GM23338 (cell line): ENCODE results near the gene GLCCI1. TPM values are rescaled to one million over a fixed set of nuclear protein-coding genes. Genes with fewer than 3 reads are reported as not detected.

Experiments
- ATAC-seq: fragments of 200-7000 bp; cut with Tn5 transposase; 3 replicates; pipeline ENCODE4 v1.9.1; 2020
- DNase-seq: peaks from one replicate; pipeline ENCODE4 v3.0.0-alpha.2; 2015; ENCODE audit warnings: low spot score
- H2AFZ ChIP-seq: fragments of 200-600 bp; sonication (generic); 2 replicates; pipeline ENCODE4 v1.8.0; 2016; ENCODE audit warnings: antibody characterized with exemption, mild to moderate bottlenecking, moderate library complexity
- H3F3A ChIP-seq: fragments of 200-600 bp; sonication (generic); replicated peaks from 2 replicates; pipeline ENCODE4 v1.8.0; 2017; ENCODE audit warnings: antibody characterized with exemption, mixed run types, low read depth
- H3K27ac ChIP-seq: fragments of 200-600 bp; sonication (generic); 2 replicates; pipeline ENCODE4 v1.6.1; 2016; ENCODE audit warnings: low read depth
- H3K27me3 ChIP-seq: fragments of 200-600 bp; sonication (generic); 2 replicates; pipeline ENCODE4 v1.8.0; 2016; ENCODE audit warnings: mild to moderate bottlenecking, mixed run types, moderate library complexity; ENCODE audit not compliant: insufficient read depth
- H3K36me3 ChIP-seq: fragments of 200-600 bp; sonication (generic); 2 replicates; pipeline ENCODE4 v1.8.0; 2016; ENCODE audit warnings: mild to moderate bottlenecking; ENCODE audit not compliant: insufficient read depth
- H3K4me1 ChIP-seq: fragments of 200-600 bp; sonication (generic); 2 replicates; pipeline ENCODE4 v1.8.0; 2016; ENCODE audit warnings: mild to moderate bottlenecking, moderate library complexity; ENCODE audit not compliant: insufficient read depth
- H3K4me2 ChIP-seq: fragments of 200-600 bp; sonication (generic); 2 replicates; pipeline ENCODE4 v1.7.1; 2017; ENCODE audit warnings: mixed run types
- H3K4me3 ChIP-seq: fragments of 200-600 bp; sonication (generic); 2 replicates; pipeline ENCODE4 v1.6.1; 2016; ENCODE audit warnings: mixed run types
- H3K79me2 ChIP-seq: fragments of 200-600 bp; sonication (generic); replicated peaks from 2 replicates; pipeline ENCODE4 v1.8.0; 2017; ENCODE audit warnings: mild to moderate bottlenecking; ENCODE audit not compliant: insufficient read depth
- H3K9me2 ChIP-seq: fragments of 200-600 bp; sonication (generic); 2 replicates; pipeline ENCODE4 v1.8.0; 2017; ENCODE audit not compliant: insufficient read depth
- H4K20me1 ChIP-seq: fragments of 200-600 bp; sonication (generic); replicated peaks from 2 replicates; pipeline ENCODE4 v1.8.0; 2017; ENCODE audit warnings: mild to moderate bottlenecking; ENCODE audit not compliant: insufficient read depth
- H3K27ac Mint-ChIP-seq: 2 replicates; pipeline ENCODE4 v1.8.0; 2020; ENCODE audit warnings: inconsistent platforms, mild to moderate bottlenecking, moderate library complexity, mixed read lengths
- H3K27me3 Mint-ChIP-seq: 3 replicates; pipeline ENCODE4 v1.8.0; 2022; ENCODE audit warnings: low read depth, mild to moderate bottlenecking, moderate library complexity, mixed read lengths, inconsistent platforms; ENCODE audit not compliant: insufficient read depth, poor library complexity
- H3K36me3 Mint-ChIP-seq: 3 replicates; pipeline ENCODE4 v1.8.0; 2021; ENCODE audit warnings: low read depth, mild to moderate bottlenecking, inconsistent platforms, moderate library complexity, mixed read lengths
- H3K4me1 Mint-ChIP-seq: 3 replicates; pipeline ENCODE4 v1.8.0; 2020; ENCODE audit warnings: mild to moderate bottlenecking, inconsistent platforms, mixed read lengths
- H3K4me3 Mint-ChIP-seq: 3 replicates; pipeline ENCODE4 v1.8.0; 2021; ENCODE audit warnings: moderate library complexity, mild to moderate bottlenecking, inconsistent platforms, mixed read lengths
- H3K9me3 Mint-ChIP-seq: 3 replicates; pipeline ENCODE4 v1.8.0; 2020; ENCODE audit warnings: moderate library complexity, mild to moderate bottlenecking, inconsistent platforms, mixed read lengths
- EZH2phosphoT487 ChIP-seq: fragments of 200-600 bp; sonication (generic); IDR thresholded peaks from one replicate; pipeline ENCODE4 v1.8.1; 2018; ENCODE audit warnings: antibody characterized with exemption; ENCODE audit not compliant: unreplicated experiment
- JUNB ChIP-seq: IDR thresholded peaks from one replicate; pipeline ENCODE4 v1.6.1; 2016; ENCODE audit warnings: antibody characterized with exemption; ENCODE audit not compliant: unreplicated experiment
- NANOG ChIP-seq: IDR thresholded peaks from 2 replicates; pipeline ENCODE4 v1.6.1; 2016; ENCODE audit warnings: antibody characterized with exemption, borderline replicate concordance
- ZNF462 ChIP-seq: fragments of 250-450 bp; sonication (Bioruptor Pico); IDR thresholded peaks from 2 replicates; pipeline ENCODE4 v1.5.0; 2020; ENCODE audit warnings: mild to moderate bottlenecking, moderate library complexity
- polyA plus RNA-seq: library from polyadenylated mRNA; unstranded; fragments of >200 nt; fragmentation: Nextera tagmentation; extraction: Ambion mirVana; gene quantifications from 2 replicates; pipeline ENCODE4 v1.2.1, GENCODE V29; 2016
- total RNA-seq: library from RNA; depleted of rRNA; stranded (reverse); fragments of >200 nt; shearing (Covaris generic); gene quantifications from 2 replicates; pipeline ENCODE4 v1.2.3, GENCODE V29; 2014
- TF ChIP-seq, protein P1 (sequence below): IDR thresholded peaks from 2 replicates; pipeline ENCODE4 v1.6.1; 2016; ENCODE audit warnings: antibody characterized with exemption

Gene GLCCI1
- total and polyA plus RNA-seq, 2 experiments from 2014 or later = 15.0 to 15.7 TPM

GRCh38 chr7:8015746-8016120, 47.1 kb downstream of the GLCCI1 start (continued):
- no peak for TF ChIP-seq ZNF462 (CRISPR knock-in tag)

- no peaks in the 10 kb centered on the region for H3F3A ChIP-seq
- Mint-ChIP-seq H3K27ac (no peak overlapping the region), H3K9me3 (no peaks in the 10 kb centered on the region), H3K27me3 (no peaks in the 10 kb centered on the region), H3K36me3 (peaks cover 4% of the 10 kb centered on the region; the same call in 2 of the 3 replicates), H3K4me3 (no peak overlapping the region), H3K4me1 (peaks cover 7% of the 10 kb centered on the region; the same call in 2 of the 3 replicates)
- no peaks in the 10 kb centered on the region for H3K27me3 ChIP-seq
- TF ChIP-seq, protein P1, sequence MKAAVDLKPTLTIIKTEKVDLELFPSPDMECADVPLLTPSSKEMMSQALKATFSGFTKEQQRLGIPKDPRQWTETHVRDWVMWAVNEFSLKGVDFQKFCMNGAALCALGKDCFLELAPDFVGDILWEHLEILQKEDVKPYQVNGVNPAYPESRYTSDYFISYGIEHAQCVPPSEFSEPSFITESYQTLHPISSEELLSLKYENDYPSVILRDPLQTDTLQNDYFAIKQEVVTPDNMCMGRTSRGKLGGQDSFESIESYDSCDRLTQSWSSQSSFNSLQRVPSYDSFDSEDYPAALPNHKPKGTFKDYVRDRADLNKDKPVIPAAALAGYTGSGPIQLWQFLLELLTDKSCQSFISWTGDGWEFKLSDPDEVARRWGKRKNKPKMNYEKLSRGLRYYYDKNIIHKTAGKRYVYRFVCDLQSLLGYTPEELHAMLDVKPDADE = no peak
- TF ChIP-seq NANOG = no peak
- no peak for TF ChIP-seq JUNB
- no peak for TF ChIP-seq EZH2phosphoT487
- H3K4me1 ChIP-seq = peaks cover 5% of the 10 kb centered on the region; the same call in 1 of the 2 replicates
- ATAC-seq (no peak), DNase-seq (no peak)
- H3K4me2 ChIP-seq = no peak overlapping the region
- H4K20me1 ChIP-seq = no peaks in the 10 kb centered on the region
- no peaks in the 10 kb centered on the region for H3K9me2 ChIP-seq
- H3K4me3 ChIP-seq = no peak overlapping the region
- H2AFZ ChIP-seq = no peak overlapping the region
- no peaks in the 10 kb centered on the region for H3K36me3 ChIP-seq
- no peaks in the 10 kb centered on the region; the same call in 1 of the 2 replicates for H3K79me2 ChIP-seq
- no peak overlapping the region for H3K27ac ChIP-seq
These were observed 48.8 kb downstream of the GLCCI1 start for GRCh38 chr7:8017423-8017822.
